HG02642 (cell line): ENCODE results near the gene HDAC1.
A peak's percentile ranks its signal among the peaks of the same experiment; 100 is the strongest.
"Not testable (repeated sequence)": the region's sequence is repeated elsewhere in the genome, so short reads cannot be mapped to it uniquely, and the experiment has no call there.

Source experiments
- ATAC-seq: cut with Tn5 transposase; IDR thresholded peaks from one replicate; pipeline ENCODE4 v1.9.1; 2021; ENCODE audit warnings: mild to moderate bottlenecking; ENCODE audit not compliant: unreplicated experiment, poor library complexity

HDAC1 gene

GRCh38 chr1:32341971-32342370 lies 50.1 kb downstream of the HDAC1 start:
- ATAC-seq = no peak

- ATAC-seq = no peak
Measured at GRCh38 chr1:32342704-32343103, 50.8 kb downstream of the HDAC1 start.

- no peak for ATAC-seq
Measured at GRCh38 chr1:32345289-32345827, 53.5 kb downstream of the HDAC1 start.

- ATAC-seq = no peak
Measured at GRCh38 chr1:32346532-32347157, 54.8 kb downstream of the HDAC1 start.

GRCh38 chr1:32349211-32349708 lies 57.4 kb downstream of the HDAC1 start:
- ATAC-seq = no peak

- ATAC-seq = peak; percentile 39
Measured at GRCh38 chr1:32350785-32351398, 59.0 kb downstream of the HDAC1 start.

GRCh38 chr1:32351399-32352238 lies 59.7 kb downstream of the HDAC1 start:
- peak; percentile 90 for ATAC-seq

GRCh38 chr1:32352239-32352745 lies 60.4 kb downstream of the HDAC1 start:
- ATAC-seq = no peak

GRCh38 chr1:32352831-32353383 lies 61.0 kb downstream of the HDAC1 start:
- ATAC-seq = no peak

GRCh38 chr1:32353431-32353830 lies 61.5 kb downstream of the HDAC1 start:
- no peak for ATAC-seq

- ATAC-seq = no peak
Measured at GRCh38 chr1:32353886-32354570, 62.1 kb downstream of the HDAC1 start.

GRCh38 chr1:32355778-32356177 lies 63.9 kb downstream of the HDAC1 start:
- not testable (repeated sequence) for ATAC-seq

GRCh38 chr1:32356478-32356877 lies 64.6 kb downstream of the HDAC1 start:
- ATAC-seq = no peak

- ATAC-seq = no peak
Measured at GRCh38 chr1:32357614-32358013, 65.7 kb downstream of the HDAC1 start.

GRCh38 chr1:32358435-32358834 lies 66.6 kb downstream of the HDAC1 start:
- no peak for ATAC-seq

GRCh38 chr1:32361308-32361673 lies 69.4 kb downstream of the HDAC1 start:
- no peak for ATAC-seq

GRCh38 chr1:32361674-32362473 lies 70.0 kb downstream of the HDAC1 start:
- no peak for ATAC-seq

- no peak for ATAC-seq
Measured at GRCh38 chr1:32362474-32363313, 70.8 kb downstream of the HDAC1 start, which contains the start of the genes FAM229A and TSSK3. Gene FAM229A, minus strand, starts transcription at chr1:32362485. Its CDS starts 394 bp downstream, at chr1:32362091. Gene TSSK3, plus strand, starts transcription at chr1:32362539. Its CDS starts 163 bp downstream, at chr1:32362702.
